ENCODE measurements around the gene HOMER1.

Gene HOMER1

DNA sequence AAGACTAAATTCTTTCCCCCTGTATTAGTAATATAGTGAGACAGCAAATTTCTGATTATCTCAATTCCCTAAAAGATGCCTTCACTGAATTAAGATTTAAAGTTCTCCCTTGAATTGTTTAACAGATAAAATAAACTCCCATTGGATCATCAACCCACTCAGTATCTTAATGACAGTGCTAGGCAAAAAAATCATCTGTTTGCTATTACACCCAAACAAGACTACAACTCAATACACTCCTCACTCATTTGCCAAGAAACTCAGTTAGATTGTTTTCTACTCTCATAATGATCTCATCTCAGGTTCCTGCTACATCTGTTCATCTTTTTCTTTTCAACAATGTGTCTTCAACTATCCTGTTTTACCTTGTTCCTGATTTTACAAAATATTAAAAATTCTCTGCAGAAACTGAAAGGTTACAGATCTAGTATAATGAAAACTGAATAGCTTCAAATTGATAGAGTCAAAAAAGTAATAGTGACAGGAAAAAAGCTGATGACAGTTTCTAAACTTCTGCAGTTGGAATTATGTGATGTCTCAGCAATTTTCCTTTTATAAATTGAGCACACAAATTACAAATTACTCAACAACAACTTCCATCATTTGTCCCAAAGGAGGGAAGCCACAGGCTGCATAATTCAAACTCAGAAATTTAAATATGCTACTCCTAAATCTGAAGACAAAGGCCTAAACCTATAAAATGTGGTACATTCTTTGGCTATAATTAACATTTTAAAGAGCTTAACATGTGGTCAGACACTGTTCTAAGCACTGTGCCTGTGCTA is 39.4 kb downstream of the HOMER1 start:
- ChIA-PET CTCF (interaction anchor here (0.6 to 3.1 kb wide), 5 partner anchors 9 to 341 kb away, joined by 3 to 9 read pairs (median 3); no protein-coding TSS in a partner anchor), POLR2A (interaction anchor here (0.7 kb wide), 1 partner anchor 39 kb away, joined by 5 read pairs; no protein-coding TSS in a partner anchor)
- TF ChIP-seq, protein P1, sequence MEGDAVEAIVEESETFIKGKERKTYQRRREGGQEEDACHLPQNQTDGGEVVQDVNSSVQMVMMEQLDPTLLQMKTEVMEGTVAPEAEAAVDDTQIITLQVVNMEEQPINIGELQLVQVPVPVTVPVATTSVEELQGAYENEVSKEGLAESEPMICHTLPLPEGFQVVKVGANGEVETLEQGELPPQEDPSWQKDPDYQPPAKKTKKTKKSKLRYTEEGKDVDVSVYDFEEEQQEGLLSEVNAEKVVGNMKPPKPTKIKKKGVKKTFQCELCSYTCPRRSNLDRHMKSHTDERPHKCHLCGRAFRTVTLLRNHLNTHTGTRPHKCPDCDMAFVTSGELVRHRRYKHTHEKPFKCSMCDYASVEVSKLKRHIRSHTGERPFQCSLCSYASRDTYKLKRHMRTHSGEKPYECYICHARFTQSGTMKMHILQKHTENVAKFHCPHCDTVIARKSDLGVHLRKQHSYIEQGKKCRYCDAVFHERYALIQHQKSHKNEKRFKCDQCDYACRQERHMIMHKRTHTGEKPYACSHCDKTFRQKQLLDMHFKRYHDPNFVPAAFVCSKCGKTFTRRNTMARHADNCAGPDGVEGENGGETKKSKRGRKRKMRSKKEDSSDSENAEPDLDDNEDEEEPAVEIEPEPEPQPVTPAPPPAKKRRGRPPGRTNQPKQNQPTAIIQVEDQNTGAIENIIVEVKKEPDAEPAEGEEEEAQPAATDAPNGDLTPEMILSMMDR (IDR thresholded peaks at IDR 0.05; ENCODE audit: control extremely low read depth, extremely low read depth, low read depth, missing control alignments) = no peak
- DNase-seq (ENCODE audit: extremely low spot score) = no peak

DNA sequence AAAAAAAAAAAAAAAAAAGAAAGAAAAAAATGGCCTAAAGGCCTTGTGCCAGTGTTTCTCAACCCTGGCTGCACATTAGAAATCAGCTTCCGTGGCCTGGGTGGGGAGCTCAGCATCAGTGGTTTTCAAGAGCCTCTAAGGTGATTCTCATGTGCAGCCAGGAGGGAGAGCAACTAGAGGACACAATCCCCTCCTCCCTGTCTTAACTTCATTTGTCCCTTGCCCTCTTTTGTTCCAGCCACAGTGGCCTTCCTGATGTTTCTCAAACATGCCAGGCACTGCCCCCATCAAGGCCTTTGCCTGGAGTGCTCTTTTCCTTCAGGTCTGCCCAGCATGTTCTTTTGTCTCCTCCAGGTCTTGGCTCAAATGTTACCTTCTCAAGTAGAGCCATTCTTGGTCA is 42.4 kb downstream of the HOMER1 start:
- ChIA-PET CTCF (no interaction called here), POLR2A (no interaction called here)
- DNase-seq (ENCODE audit: extremely low spot score) = no peak
- TF ChIP-seq, protein P1 (IDR thresholded peaks at IDR 0.05; ENCODE audit: control extremely low read depth, extremely low read depth, low read depth, missing control alignments) = no peak

DNA sequence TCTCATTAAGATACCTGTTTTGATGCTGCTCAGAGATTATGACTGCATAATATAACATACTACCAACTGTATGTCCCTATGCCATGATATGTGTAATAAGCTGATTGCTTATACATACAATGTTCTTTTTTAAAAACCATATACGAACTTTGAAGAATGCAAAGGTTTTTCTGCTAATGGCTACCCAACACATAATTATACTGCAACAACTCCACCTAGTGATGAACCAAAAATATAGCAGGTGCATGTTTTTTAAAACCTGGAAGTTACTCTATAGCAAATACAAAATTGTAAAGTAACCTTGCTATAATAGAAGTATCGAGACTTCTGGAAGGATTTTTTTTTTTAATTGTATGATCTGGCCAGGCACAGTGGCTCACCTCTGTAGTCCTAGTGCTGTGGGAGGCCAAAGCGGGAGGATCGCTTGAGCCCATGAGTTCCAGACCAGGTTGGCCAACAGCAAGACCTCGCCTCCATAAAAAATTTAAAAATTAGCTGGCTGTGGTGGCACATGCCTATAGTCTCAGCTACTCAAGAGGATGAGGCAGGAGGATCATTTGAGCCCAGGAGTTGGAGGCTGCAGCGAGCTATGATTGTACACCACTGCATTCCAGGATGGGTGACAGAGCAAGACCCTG is 49.1 kb downstream of the HOMER1 start:
- TF ChIP-seq, protein P1 (IDR thresholded peaks at IDR 0.05; ENCODE audit: control extremely low read depth, extremely low read depth, low read depth, missing control alignments) = peak; percentile 58
- ChIA-PET POLR2A (no interaction called here), CTCF (interaction anchor here (0.6 to 12.8 kb wide), 34 partner anchors 8 to 457 kb away, joined by 3 to 178 read pairs (median 3); no protein-coding TSS in a partner anchor)
- DNase-seq (ENCODE audit: extremely low spot score) = peak; percentile 45

DNA sequence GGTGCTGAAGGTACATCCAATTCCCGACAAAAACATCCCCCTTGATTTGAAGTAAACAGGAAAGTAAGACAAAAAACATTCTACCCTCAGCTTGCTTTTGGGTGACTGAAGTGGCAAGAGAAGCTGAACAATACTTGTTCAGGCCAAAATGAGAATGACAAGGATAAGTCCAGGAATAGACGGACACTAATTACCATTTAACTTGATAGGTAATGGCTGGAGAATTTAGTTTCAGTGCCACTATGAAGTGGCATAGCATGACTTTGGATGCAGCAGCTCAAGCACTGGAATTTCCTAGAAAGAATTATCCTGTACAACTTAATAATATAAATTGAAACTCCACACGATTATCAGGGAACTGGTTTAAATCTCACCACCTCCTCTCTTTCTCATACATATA is 49.7 kb downstream of the HOMER1 start:
- DNase-seq (ENCODE audit: extremely low spot score) = no peak
- TF ChIP-seq, protein P1 (IDR thresholded peaks at IDR 0.05; ENCODE audit: control extremely low read depth, extremely low read depth, low read depth, missing control alignments) = no peak
- ChIA-PET CTCF (interaction anchor here (0.6 to 12.8 kb wide), 28 partner anchors 8 to 457 kb away, joined by 3 to 178 read pairs (median 4); no protein-coding TSS in a partner anchor), POLR2A (no interaction called here)

DNA sequence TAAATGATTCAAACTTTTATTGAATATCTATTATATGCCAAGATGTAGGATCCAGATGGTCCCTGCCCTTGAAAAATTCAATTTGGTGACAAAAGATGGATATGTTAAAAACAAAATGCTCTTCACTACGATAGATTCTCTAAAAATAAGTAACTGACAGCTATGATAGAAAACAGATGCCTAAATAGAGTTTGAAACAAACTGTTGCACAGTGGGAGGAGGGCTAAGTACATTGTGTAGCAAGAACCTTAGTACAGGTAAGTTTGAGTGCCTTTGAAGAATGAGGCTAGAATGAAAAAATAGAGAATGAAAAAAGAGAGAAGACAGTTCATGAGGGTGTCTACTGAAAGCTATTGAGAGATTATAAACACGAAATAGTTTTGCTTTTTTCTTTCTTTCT is 54.3 kb downstream of the HOMER1 start:
- no peak for DNase-seq (ENCODE audit: extremely low spot score)
- ChIA-PET CTCF (interaction anchor here (1.0 to 12.8 kb wide), 7 partner anchors 8 to 439 kb away, joined by 3 to 178 read pairs (median 3); no protein-coding TSS in a partner anchor), POLR2A (no interaction called here)
- TF ChIP-seq, protein P1 (IDR thresholded peaks at IDR 0.05; ENCODE audit: control extremely low read depth, extremely low read depth, low read depth, missing control alignments) = no peak

DNA sequence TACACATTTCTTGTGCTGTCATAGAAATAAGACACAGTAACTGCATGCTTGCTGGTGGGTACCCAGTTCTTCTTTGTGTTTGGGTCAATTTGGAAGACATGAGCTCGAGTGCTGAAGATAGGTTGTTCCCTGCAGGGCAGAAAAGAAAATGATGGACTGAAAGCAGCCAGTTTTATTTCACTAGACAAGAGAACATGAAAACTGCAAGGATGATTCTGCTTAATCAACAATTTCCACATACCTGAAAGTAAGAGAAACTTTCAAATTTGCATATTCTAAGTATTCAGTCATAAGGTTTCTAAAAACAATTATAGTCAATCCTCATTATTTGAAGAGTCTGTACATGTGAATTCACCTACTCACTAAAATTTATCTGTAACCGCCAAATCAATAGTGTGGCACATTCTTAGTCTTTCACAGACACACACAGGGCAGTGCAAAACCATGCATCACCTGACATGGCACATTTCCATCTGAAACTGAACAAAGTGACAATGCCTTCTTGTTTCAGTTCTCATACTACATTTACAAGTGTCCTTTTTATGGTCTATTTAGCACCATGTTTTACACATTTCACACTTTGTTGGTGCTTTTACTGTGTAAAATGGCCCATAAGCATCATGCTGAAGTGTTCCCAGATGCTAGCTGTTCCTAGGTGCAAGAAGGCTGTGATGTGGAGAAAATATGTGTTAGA is 56.9 kb downstream of the HOMER1 start:
- POLR2A ChIA-PET = no interaction called here
- CTCF ChIA-PET = interaction anchor here (2.9 to 3.3 kb wide), 2 partner anchors 8 to 323 kb away, joined by 13 to 14 read pairs; no protein-coding TSS in a partner anchor
- TF ChIP-seq, protein P1 (IDR thresholded peaks at IDR 0.05; ENCODE audit: control extremely low read depth, extremely low read depth, low read depth, missing control alignments) = no peak
- peak; percentile 9 for DNase-seq (ENCODE audit: extremely low spot score)
